ENCODE measurements around the gene CRABP1.

DNA sequence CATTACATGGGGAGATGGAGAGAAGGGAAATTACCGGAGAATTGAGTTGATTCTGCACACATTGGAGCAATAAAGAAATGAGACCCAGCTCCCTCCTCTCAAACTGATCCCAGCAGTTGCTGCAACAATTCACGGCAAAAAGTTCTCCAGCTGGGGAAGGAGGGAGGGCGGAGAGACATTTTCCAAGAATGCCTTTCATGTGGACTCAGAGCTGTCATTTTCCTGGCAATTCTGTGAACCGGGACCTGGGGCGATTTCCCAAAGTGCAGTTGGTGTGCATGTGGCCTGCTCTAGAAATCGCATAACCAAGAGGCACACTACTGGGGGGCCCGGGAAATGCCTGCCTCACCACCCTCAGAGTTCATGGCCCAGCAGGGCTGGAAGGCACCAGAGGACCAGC lies 49.2 kb downstream of the CRABP1 start:
- TF ChIP-seq EZH2 (IDR thresholded peaks at IDR 0.05; ENCODE audit: low read depth): no peak
- TF ChIP-seq, protein P1, sequence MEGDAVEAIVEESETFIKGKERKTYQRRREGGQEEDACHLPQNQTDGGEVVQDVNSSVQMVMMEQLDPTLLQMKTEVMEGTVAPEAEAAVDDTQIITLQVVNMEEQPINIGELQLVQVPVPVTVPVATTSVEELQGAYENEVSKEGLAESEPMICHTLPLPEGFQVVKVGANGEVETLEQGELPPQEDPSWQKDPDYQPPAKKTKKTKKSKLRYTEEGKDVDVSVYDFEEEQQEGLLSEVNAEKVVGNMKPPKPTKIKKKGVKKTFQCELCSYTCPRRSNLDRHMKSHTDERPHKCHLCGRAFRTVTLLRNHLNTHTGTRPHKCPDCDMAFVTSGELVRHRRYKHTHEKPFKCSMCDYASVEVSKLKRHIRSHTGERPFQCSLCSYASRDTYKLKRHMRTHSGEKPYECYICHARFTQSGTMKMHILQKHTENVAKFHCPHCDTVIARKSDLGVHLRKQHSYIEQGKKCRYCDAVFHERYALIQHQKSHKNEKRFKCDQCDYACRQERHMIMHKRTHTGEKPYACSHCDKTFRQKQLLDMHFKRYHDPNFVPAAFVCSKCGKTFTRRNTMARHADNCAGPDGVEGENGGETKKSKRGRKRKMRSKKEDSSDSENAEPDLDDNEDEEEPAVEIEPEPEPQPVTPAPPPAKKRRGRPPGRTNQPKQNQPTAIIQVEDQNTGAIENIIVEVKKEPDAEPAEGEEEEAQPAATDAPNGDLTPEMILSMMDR (conservative IDR thresholded peaks at IDR 0.05): no peak

Data from PC-9 (cell line).